ENCODE results near the gene CCDC179.

Gene CCDC179

GRCh38 chr11:22890227-22890626 lies 30.0 kb upstream of the CCDC179 start:
- TF ChIP-seq TAF1 (IDR thresholded peaks at IDR 0.05; ENCODE audit: low read depth) (no peak), RAD21 (IDR thresholded peaks at IDR 0.05; ENCODE audit: low read depth) (no peak), NFIC (IDR thresholded peaks at IDR 0.05) (no peak), YY1 (IDR thresholded peaks at IDR 0.05; ENCODE audit: low read depth) (no peak), CREB1 (IDR thresholded peaks at IDR 0.05; ENCODE audit: low read depth) (no peak), MAX (IDR thresholded peaks at IDR 0.05) (no peak), EGR1 (IDR thresholded peaks at IDR 0.05) (no peak), EP300 (IDR thresholded peaks at IDR 0.05; ENCODE audit: borderline replicate concordance) (no peak), FOXM1 (IDR thresholded peaks at IDR 0.05; ENCODE audit: borderline replicate concordance, low read depth) (no peak), REST (IDR thresholded peaks at IDR 0.05; ENCODE audit: low read depth) (no peak), TCF12 (IDR thresholded peaks at IDR 0.05; ENCODE audit: low read depth) (no peak)

- TF ChIP-seq TCF12 (IDR thresholded peaks at IDR 0.05; ENCODE audit: low read depth), result no peak
- TF ChIP-seq NFIC (IDR thresholded peaks at IDR 0.05), result no peak
- no peak for TF ChIP-seq CEBPB (IDR thresholded peaks at IDR 0.05)
- TF ChIP-seq USF1 (IDR thresholded peaks at IDR 0.05), result no peak
- TF ChIP-seq EGR1 (IDR thresholded peaks at IDR 0.05), result no peak
- TF ChIP-seq TAF1 (IDR thresholded peaks at IDR 0.05; ENCODE audit: low read depth), result no peak
- no peak for TF ChIP-seq YY1 (IDR thresholded peaks at IDR 0.05; ENCODE audit: low read depth)
- no peak for TF ChIP-seq ZBTB7A (IDR thresholded peaks at IDR 0.05; ENCODE audit: low read depth)
- TF ChIP-seq EP300 (IDR thresholded peaks at IDR 0.05; ENCODE audit: borderline replicate concordance), result no peak
- TF ChIP-seq FOXM1 (IDR thresholded peaks at IDR 0.05; ENCODE audit: borderline replicate concordance, low read depth), result no peak
- TF ChIP-seq RAD21 (IDR thresholded peaks at IDR 0.05; ENCODE audit: low read depth), result no peak
- no peak for TF ChIP-seq MAX (IDR thresholded peaks at IDR 0.05)
- TF ChIP-seq REST (IDR thresholded peaks at IDR 0.05; ENCODE audit: low read depth), result no peak
- TF ChIP-seq CREB1 (IDR thresholded peaks at IDR 0.05; ENCODE audit: low read depth), result no peak
- no peak for TF ChIP-seq TEAD4 (IDR thresholded peaks at IDR 0.05)
Measured at GRCh38 chr11:22884217-22884616, 23.9 kb upstream of the CCDC179 start.

- TF ChIP-seq MAX (IDR thresholded peaks at IDR 0.05), result no peak
- TF ChIP-seq NFIC (IDR thresholded peaks at IDR 0.05), result no peak
- TF ChIP-seq USF1 (IDR thresholded peaks at IDR 0.05), result no peak
- no peak for TF ChIP-seq CREB1 (IDR thresholded peaks at IDR 0.05; ENCODE audit: low read depth)
- no peak for TF ChIP-seq CEBPB (IDR thresholded peaks at IDR 0.05)
Measured at GRCh38 chr11:22879630-22880029, 19.4 kb upstream of the CCDC179 start.

GRCh38 chr11:22878604-22879003 lies 18.3 kb upstream of the CCDC179 start:
- no peak for TF ChIP-seq TEAD4 (IDR thresholded peaks at IDR 0.05)
- TF ChIP-seq CEBPB (IDR thresholded peaks at IDR 0.05), result no peak
- no peak for TF ChIP-seq REST (IDR thresholded peaks at IDR 0.05; ENCODE audit: low read depth)
- TF ChIP-seq EP300 (IDR thresholded peaks at IDR 0.05; ENCODE audit: borderline replicate concordance), result no peak
- TF ChIP-seq FOXM1 (IDR thresholded peaks at IDR 0.05; ENCODE audit: borderline replicate concordance, low read depth), result no peak
- no peak for TF ChIP-seq TCF12 (IDR thresholded peaks at IDR 0.05; ENCODE audit: low read depth)
- no peak for TF ChIP-seq EGR1 (IDR thresholded peaks at IDR 0.05)
- no peak for TF ChIP-seq RAD21 (IDR thresholded peaks at IDR 0.05; ENCODE audit: low read depth)
- no peak for TF ChIP-seq ZBTB7A (IDR thresholded peaks at IDR 0.05; ENCODE audit: low read depth)
- TF ChIP-seq USF1 (IDR thresholded peaks at IDR 0.05), result no peak
- no peak for TF ChIP-seq YY1 (IDR thresholded peaks at IDR 0.05; ENCODE audit: low read depth)
- no peak for TF ChIP-seq CREB1 (IDR thresholded peaks at IDR 0.05; ENCODE audit: low read depth)
- TF ChIP-seq NFIC (IDR thresholded peaks at IDR 0.05), result no peak
- no peak for TF ChIP-seq MAX (IDR thresholded peaks at IDR 0.05)
- no peak for TF ChIP-seq TAF1 (IDR thresholded peaks at IDR 0.05; ENCODE audit: low read depth)

Measured in Ishikawa (cell line).